ENCODE data around the gene RELT. TPM values are rescaled to one million over a fixed set of nuclear protein-coding genes. Genes with fewer than 3 reads are reported as not detected.
A peak's percentile ranks its signal among the peaks of the same experiment; 100 is the strongest.

The RELT gene
- total and polyA plus RNA-seq, 9 of the 15 experiments (the other 6 are each of a cell fraction or from before 2014, with no cell fraction given), result 1.1 to 20.2 (median 7.4) TPM

- ChIA-PET CTCF (ENCODE audit: low intra/inter-chr PET ratio) (no interaction called here), POLR2A (interaction anchor here (1.3 to 1.6 kb wide), 3 partner anchors 12 to 21 kb away, joined by 3 to 7 read pairs (median 5); no protein-coding TSS in a partner anchor)
- H3K79me2 ChIP-seq (ENCODE audit: control insufficient read depth, insufficient read depth, low read length), result peaks cover 98% of the 10 kb centered on the region
- H3K4me1 ChIP-seq (replicated peaks in 1 of 2; ENCODE audit: control insufficient read depth in 2 of 2, insufficient read depth in 2 of 2, low read length in 2 of 2), result peaks cover 64 to 97% of the 10 kb centered on the region in 2 experiments
- no peak overlapping the region for H3K4me3 ChIP-seq
- peaks cover 20% of the 10 kb centered on the region; the same call in 2 of the 3 replicates for H3K36me3 ChIP-seq (ENCODE audit: control insufficient read depth, insufficient read depth, low read length)
- intact Hi-C loops (cut with micrococcal nuclease), result no loop called here
- no peak for FAIRE-seq
- peaks cover 24% of the 10 kb centered on the region for H3K9me1 ChIP-seq (ENCODE audit: control insufficient read depth, insufficient read depth, low read length)
- no peak for ATAC-seq
- WGBS (ENCODE audit: insufficient coverage, low coverage, missing lambda C conversion rate), result 74% methylated on average over 6 of the region's 6 CpGs
- in situ Hi-C loops (cut with MboI), result no loop called here
- peaks cover 60% of the 10 kb centered on the region for H4K20me1 ChIP-seq (replicated peaks; ENCODE audit: control insufficient read depth, insufficient read depth, low read length)
- peak overlapping the region in 1 of 2 experiments; percentile 85; a peak in 2 of 4 replicates for H3K9ac ChIP-seq (ENCODE audit: insufficient read depth in 1 of 2, low read depth in 2 of 2, low read length in 2 of 2)
- H3K27ac ChIP-seq (ENCODE audit: extremely low read depth, low read depth, low read length), result no peak overlapping the region
- H3K27me3 ChIP-seq (ENCODE audit: control insufficient read depth in 2 of 2, insufficient read depth in 2 of 2, low read length in 2 of 2), result no peaks in the 10 kb centered on the region
- BruUV-seq (replicated peaks), result no TSS peak
- no peak overlapping the region for H2AFZ ChIP-seq (ENCODE audit: low read depth, low read length)
- no peak overlapping the region for H3K4me2 ChIP-seq (ENCODE audit: insufficient read depth, low read length)
- no peak for DNase-seq (ENCODE audit: extremely low read depth in 1 of 4, low spot score in 3 of 4)
- no peaks in the 10 kb centered on the region for H3K9me3 ChIP-seq (replicated peaks; ENCODE audit: control insufficient read depth, insufficient read depth, low read depth, low read length)
- TF ChIP-seq IRF1 (CRISPR knock-in tag; IDR thresholded peaks at IDR 0.05; ENCODE audit: borderline replicate concordance) (no peak), FOXA1 (IDR thresholded peaks at IDR 0.05; ENCODE audit: borderline replicate concordance) (no peak), MYNN (IDR thresholded peaks at IDR 0.05) (no peak), MYNN (CRISPR knock-in tag; IDR thresholded peaks at IDR 0.05) (no peak), FUS (optimal IDR thresholded peaks at IDR 0.05; ENCODE audit: low read depth, low read length) (no peak), GATAD2A (IDR thresholded peaks at IDR 0.05) (no peak), XRCC5 (IDR thresholded peaks at IDR 0.05; ENCODE audit: low read depth, low read length) (no peak), TRIM25 (IDR thresholded peaks at IDR 0.05; ENCODE audit: borderline replicate concordance) (no peak), MIER1 (IDR thresholded peaks at IDR 0.05; ENCODE audit: low read depth) (no peak), ZEB2 (IDR thresholded peaks at IDR 0.05) (no peak), NFIX (CRISPR knock-in tag; IDR thresholded peaks at IDR 0.05; ENCODE audit: low read depth) (no peak), CREB3L1 (IDR thresholded peaks at IDR 0.05; ENCODE audit: borderline replicate concordance, low read depth) (no peak), TEAD1 (CRISPR knock-in tag; IDR thresholded peaks at IDR 0.05) (no peak), CEBPZ (IDR thresholded peaks at IDR 0.05; ENCODE audit: borderline replicate concordance, low read depth, low read length) (no peak), ASH1L (IDR thresholded peaks at IDR 0.05; ENCODE audit: borderline replicate concordance, low read depth, partially characterized antibody) (no peak), SNRNP70 (optimal IDR thresholded peaks at IDR 0.05; ENCODE audit: low read depth, low read length) (no peak), ZNF586 (CRISPR knock-in tag; conservative IDR thresholded peaks at IDR 0.05) (no peak), SMARCA5 (IDR thresholded peaks at IDR 0.05) (no peak)
Observed at GRCh38 chr11:73381589-73381988, 5.4 kb downstream of the RELT start.

Measured in K562 (cell line).